ENCODE data around the gene CASP5. TPM values are rescaled to one million over a fixed set of nuclear protein-coding genes. Genes with fewer than 3 reads are reported as not detected.
"Not testable (repeated sequence)": the region's sequence is repeated elsewhere in the genome, so short reads cannot be mapped to it uniquely, and the experiment has no call there.

The CASP5 gene
- not detected for total RNA-seq

- no peak within 1 kb of the TSS for H3K27ac ChIP-seq
- no peaks in the 10 kb centered on the region for H3K4me1 ChIP-seq (replicated peaks in 1 of 2)
- peak in 2 of 8 experiments; percentile 96 to 97 for ATAC-seq (replicated peaks in 6 of 8)
- in situ Hi-C loops (cut with MboI; ENCODE audit: low pct_unique_long_range_greater_than_20kb in 2 of 9, low sequenced_read_pairs in 9 of 9, unreplicated experiment in 9 of 9), result no loop called here
- no peak within 1 kb of the TSS for H3K4me3 ChIP-seq
Measured at GRCh38 chr11:105023003-105023402, at the start of gene CASP5. Gene CASP5 (minus strand): TSS chr11:105023168. CDS start chr11:105023136, 32 bp downstream.

GRCh38 chr11:105072080-105072479, 49.1 kb upstream of the CASP5 start:
- H3K4me1 ChIP-seq (replicated peaks in 1 of 2); ATAC-seq (replicated peaks in 6 of 8); H3K27ac ChIP-seq; in situ Hi-C loops (cut with MboI; ENCODE audit: low pct_unique_long_range_greater_than_20kb in 2 of 9, low sequenced_read_pairs in 9 of 9, unreplicated experiment in 9 of 9); H3K4me3 ChIP-seq: not testable (repeated sequence)
- no CpG with 5 or more reads among the region's 2 CpGs for WGBS, 10 experiments

DNA sequence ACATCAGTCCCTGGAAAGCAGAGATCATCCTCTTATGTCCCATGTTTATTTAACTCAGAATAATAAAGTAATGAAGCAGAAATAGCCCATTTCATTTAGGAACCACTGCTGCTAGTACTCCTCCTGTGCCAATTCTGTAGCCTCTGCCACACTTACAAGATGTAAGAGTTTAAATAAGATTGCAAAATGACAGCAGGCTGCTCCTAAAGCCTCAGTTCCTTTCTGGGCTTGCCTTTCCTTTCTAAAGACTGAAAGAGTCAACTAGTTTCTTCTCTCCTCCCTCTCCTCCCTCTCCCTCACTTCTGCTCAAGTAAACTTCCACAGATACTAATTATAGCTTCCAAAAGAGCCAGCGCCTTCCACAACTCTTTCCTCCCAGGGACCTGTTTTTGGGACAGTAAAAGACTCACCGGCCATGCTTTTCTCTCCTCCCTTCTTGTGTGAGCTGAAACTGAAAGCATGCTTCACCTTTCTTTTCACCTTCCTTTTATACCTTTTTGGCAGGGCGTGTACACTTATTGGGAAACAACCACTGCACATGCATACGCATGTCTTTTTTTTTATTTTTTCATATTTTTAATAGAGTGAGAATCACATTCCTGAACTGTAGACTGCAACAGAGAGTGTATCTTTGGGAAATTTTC, 48.2 kb upstream of the CASP5 start:
- in situ Hi-C loops (cut with MboI; ENCODE audit: low pct_unique_long_range_greater_than_20kb in 2 of 9, low sequenced_read_pairs in 9 of 9, unreplicated experiment in 9 of 9), result no loop called here
- Histone ChIP-seq H3K4me1 (replicated peaks in 1 of 2) (no peaks in the 10 kb centered on the region), H3K4me3 (no peak overlapping the region), H3K27ac (no peak overlapping the region)
- WGBS, 10 experiments, result 65 to 100% (median 93%) methylated on average over 1 to 4 of the region's 4 CpGs
- ATAC-seq (replicated peaks in 6 of 8), result no peak

DNA sequence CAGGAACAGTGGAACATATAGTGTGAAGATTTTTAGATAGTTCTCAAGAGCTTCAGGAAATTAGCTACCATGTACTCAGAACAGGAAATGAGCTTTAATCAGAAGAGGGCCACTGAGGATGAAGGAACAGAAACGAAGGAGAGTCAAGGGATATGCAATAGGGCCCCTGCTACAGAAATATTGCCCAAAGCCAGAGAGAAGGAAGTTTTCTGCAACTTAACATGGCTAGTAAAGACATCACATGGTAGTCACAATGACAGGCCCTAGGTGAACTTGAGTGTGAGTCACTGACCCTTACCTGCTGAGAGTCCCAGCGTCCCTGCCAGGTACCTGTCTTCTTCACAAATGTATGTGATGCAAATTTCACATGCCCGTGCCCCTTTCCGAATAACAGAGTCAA, 47.3 kb upstream of the CASP5 start:
- in situ Hi-C loops (cut with MboI; ENCODE audit: low pct_unique_long_range_greater_than_20kb in 2 of 9, low sequenced_read_pairs in 9 of 9, unreplicated experiment in 9 of 9), result no loop called here
- 67 to 100% (median 82%) methylated on average over 1 to 4 of the region's 4 CpGs for WGBS, 10 experiments
- ATAC-seq (replicated peaks in 6 of 8), result no peak

DNA sequence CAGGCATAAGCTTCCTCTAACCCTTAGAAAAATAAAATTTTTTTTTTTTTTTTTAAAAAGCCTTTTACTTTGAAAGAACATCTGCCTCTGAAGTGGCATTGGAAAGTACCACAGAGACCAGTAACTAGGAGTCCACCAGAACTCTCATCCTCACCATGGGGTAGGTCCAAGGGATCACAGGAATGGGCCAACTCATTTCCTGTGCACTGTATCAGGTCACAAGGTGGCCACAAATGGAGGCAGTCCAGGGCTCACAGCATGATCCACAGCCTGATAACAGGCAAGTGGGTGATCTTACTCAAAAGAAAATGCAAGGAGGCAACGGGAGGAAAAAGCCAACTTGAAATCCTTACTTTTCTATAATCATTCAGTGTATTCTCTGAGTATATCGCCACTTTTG, 46.8 kb upstream of the CASP5 start:
- H3K27ac ChIP-seq; H3K4me3 ChIP-seq; in situ Hi-C loops (cut with MboI; ENCODE audit: low pct_unique_long_range_greater_than_20kb in 2 of 9, low sequenced_read_pairs in 9 of 9, unreplicated experiment in 9 of 9); ATAC-seq (replicated peaks in 6 of 8); H3K4me1 ChIP-seq (replicated peaks in 1 of 2): not testable (repeated sequence)
- WGBS, 10 experiments, result 43 to 80% (median 73%) methylated on average over 1 of the region's 2 CpGs; no CpG with 5 or more reads in 7 of the 10 experiments

More for the DNA sequence above, 47.3 kb upstream of the CASP5 start:
- H3K27ac ChIP-seq, result no peak overlapping the region
- H3K4me3 ChIP-seq, result no peak overlapping the region
- H3K4me1 ChIP-seq (replicated peaks in 1 of 2), result no peaks in the 10 kb centered on the region

DNA sequence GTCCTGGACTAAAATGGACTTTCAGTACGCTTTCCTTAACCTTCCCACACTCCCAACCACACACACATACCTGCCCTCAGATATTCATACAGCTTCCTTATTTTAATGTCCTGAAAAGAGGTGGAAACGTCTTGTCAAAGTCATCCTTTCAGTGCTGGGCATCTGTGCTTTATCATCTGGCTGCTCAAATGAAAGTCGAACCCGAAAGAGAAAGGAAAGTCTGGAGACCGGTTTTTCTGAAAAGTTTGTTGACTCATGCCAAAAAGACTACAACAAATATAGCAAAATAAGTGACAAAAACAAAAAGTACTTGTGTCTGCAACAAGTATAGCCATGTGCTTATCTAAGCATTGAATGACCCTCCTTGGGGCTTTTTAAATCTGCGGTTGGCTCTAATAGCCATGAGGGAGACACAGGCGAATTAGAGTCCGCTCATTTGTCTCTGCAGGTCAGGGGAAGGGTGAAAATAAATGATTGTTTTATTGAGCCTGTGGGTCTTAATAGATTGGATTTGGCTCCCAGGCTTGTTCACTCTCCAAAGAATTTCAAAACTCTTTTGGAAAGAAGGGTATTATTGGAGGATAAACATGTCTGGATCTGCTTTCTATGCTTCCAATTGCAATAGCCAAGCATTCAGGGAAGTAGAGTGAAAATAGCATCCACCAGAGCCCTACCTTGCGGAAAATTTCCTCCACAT, 40.4 kb upstream of the CASP5 start:
- H3K27ac ChIP-seq; ATAC-seq (replicated peaks in 6 of 8); H3K4me3 ChIP-seq; in situ Hi-C loops (cut with MboI; ENCODE audit: low pct_unique_long_range_greater_than_20kb in 2 of 9, low sequenced_read_pairs in 9 of 9, unreplicated experiment in 9 of 9); H3K4me1 ChIP-seq (replicated peaks in 1 of 2): not testable (repeated sequence)
- WGBS, 10 experiments, result 0 to 81% (median 71%) methylated on average over 1 to 9 of the region's 9 CpGs; no CpG with 5 or more reads in 1 of the 10 experiments

- Histone ChIP-seq H3K4me3 (no peak overlapping the region), H3K27ac (no peak overlapping the region), H3K4me1 (replicated peaks in 1 of 2) (no peaks in the 10 kb centered on the region)
- WGBS, 10 experiments, result 23 to 80% (median 59%) methylated on average over 2 to 4 of the region's 4 CpGs; no CpG with 5 or more reads in 2 of the 10 experiments
- in situ Hi-C loops (cut with MboI; ENCODE audit: low pct_unique_long_range_greater_than_20kb in 2 of 9, low sequenced_read_pairs in 9 of 9, unreplicated experiment in 9 of 9), result no loop called here
- no peak for ATAC-seq (replicated peaks in 6 of 8)
Measured at GRCh38 chr11:105057432-105057831, 34.5 kb upstream of the CASP5 start.

DNA sequence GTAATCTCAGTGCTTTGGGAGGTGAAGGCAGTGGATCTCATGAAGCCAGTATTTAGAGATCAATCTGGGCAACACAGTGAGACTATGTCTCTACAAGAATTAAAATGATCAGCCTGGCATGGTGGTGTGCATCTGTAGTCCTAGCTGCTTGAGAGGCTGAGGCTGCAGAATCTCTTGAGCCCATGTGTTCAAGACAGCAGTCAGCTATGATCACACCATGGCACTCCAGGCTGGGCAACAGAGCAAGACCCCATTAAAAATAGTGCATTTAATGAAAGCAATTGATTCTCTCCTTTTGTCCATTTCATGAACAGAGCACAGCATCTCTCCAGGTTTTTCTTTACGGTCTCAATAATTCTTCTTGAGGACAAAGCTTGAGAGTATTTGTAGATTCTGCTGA, 33.5 kb upstream of the CASP5 start:
- no peak for ATAC-seq (replicated peaks in 6 of 8)

GRCh38 chr11:105054723-105055493, 31.9 kb upstream of the CASP5 start:
- 48 to 100% (median 65%) methylated on average over 1 to 2 of the region's 2 CpGs; no CpG with 5 or more reads in 2 of the 10 experiments for WGBS, 10 experiments
- H3K27ac ChIP-seq, result no peak overlapping the region
- no peak overlapping the region for H3K4me3 ChIP-seq
- no peak for ATAC-seq (replicated peaks in 6 of 8)
- in situ Hi-C loops (cut with MboI; ENCODE audit: low pct_unique_long_range_greater_than_20kb in 2 of 9, low sequenced_read_pairs in 9 of 9, unreplicated experiment in 9 of 9), result no loop called here
- H3K4me1 ChIP-seq (replicated peaks in 1 of 2), result no peaks in the 10 kb centered on the region

More for the DNA sequence above, 33.5 kb upstream of the CASP5 start:
- H3K4me3 ChIP-seq, result no peak overlapping the region
- in situ Hi-C loops (cut with MboI; ENCODE audit: low pct_unique_long_range_greater_than_20kb in 2 of 9, low sequenced_read_pairs in 9 of 9, unreplicated experiment in 9 of 9), result no loop called here
- H3K27ac ChIP-seq, result no peak overlapping the region
- 50 to 100% (median 92%) methylated on average over 1 of the region's 1 CpG; no CpG with 5 or more reads in 5 of the 10 experiments for WGBS, 10 experiments
- no peaks in the 10 kb centered on the region for H3K4me1 ChIP-seq (replicated peaks in 1 of 2)

GRCh38 chr11:105052487-105052886, 29.5 kb upstream of the CASP5 start:
- ATAC-seq (replicated peaks in 6 of 8), result no peak
- 37 to 100% (median 80%) methylated on average over 1 to 3 of the region's 3 CpGs; no CpG with 5 or more reads in 1 of the 10 experiments for WGBS, 10 experiments
- Histone ChIP-seq H3K4me3 (no peak overlapping the region), H3K4me1 (replicated peaks in 1 of 2) (peaks cover 0 to 4% of the 10 kb centered on the region in 2 donors), H3K27ac (no peak overlapping the region)
- in situ Hi-C loops (cut with MboI; ENCODE audit: low pct_unique_long_range_greater_than_20kb in 2 of 9, low sequenced_read_pairs in 9 of 9, unreplicated experiment in 9 of 9), result no loop called here

DNA sequence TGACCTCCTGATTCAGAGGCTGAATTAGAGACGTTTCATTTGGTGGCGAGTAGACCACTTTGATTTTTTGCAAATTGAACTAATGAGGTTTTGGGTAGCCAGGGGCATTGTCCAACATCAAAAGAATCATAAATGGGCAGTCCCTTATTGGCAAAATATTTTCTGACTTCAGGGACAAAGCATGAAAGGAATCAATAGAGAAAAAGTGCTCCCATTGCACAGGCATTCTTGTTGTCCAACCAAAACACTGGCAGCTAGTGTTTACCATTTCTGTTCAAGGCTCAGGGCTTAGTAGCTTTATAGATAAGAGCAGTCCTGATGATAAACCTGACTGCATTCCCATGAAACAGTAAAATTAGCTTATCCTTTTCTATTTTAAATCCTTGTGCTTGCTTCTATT, 28.6 kb upstream of the CASP5 start:
- Histone ChIP-seq H3K4me3 (no peak overlapping the region), H3K27ac (no peak overlapping the region), H3K4me1 (replicated peaks in 1 of 2) (peaks cover 0 to 4% of the 10 kb centered on the region in 2 donors)
- ATAC-seq (replicated peaks in 6 of 8), result no peak
- WGBS, 10 experiments, result 67 to 100% (median 79%) methylated on average over 1 to 2 of the region's 2 CpGs; no CpG with 5 or more reads in 2 of the 10 experiments
- in situ Hi-C loops (cut with MboI; ENCODE audit: low pct_unique_long_range_greater_than_20kb in 2 of 9, low sequenced_read_pairs in 9 of 9, unreplicated experiment in 9 of 9), result no loop called here

- no peak overlapping the region for H3K27ac ChIP-seq
- H3K4me3 ChIP-seq, result no peak overlapping the region
- in situ Hi-C loops (cut with MboI; ENCODE audit: low pct_unique_long_range_greater_than_20kb in 2 of 9, low sequenced_read_pairs in 9 of 9, unreplicated experiment in 9 of 9), result no loop called here
- peaks cover 2 to 4% of the 10 kb centered on the region in 2 donors for H3K4me1 ChIP-seq (replicated peaks in 1 of 2)
- 71 to 100% (median 100%) methylated on average over 1 of the region's 1 CpG; no CpG with 5 or more reads in 6 of the 10 experiments for WGBS, 10 experiments
- peak in 1 of 8 experiments; percentile 8 for ATAC-seq (replicated peaks in 6 of 8)
Measured at GRCh38 chr11:105049481-105049880, 26.5 kb upstream of the CASP5 start.

All from motor neuron (in vitro differentiated cells).